HG02852 (cell line): ENCODE results near the gene MED28.
A peak's percentile ranks its signal among the peaks of the same experiment; 100 is the strongest.
"Not testable (repeated sequence)": the region's sequence is repeated elsewhere in the genome, so short reads cannot be mapped to it uniquely, and the experiment has no call there.

ENCODE experiments used
- ATAC-seq: cut with Tn5 transposase; IDR thresholded peaks from one replicate; pipeline ENCODE4 v1.9.1; 2021; ENCODE audit warnings: mild to moderate bottlenecking, moderate library complexity; ENCODE audit not compliant: unreplicated experiment

The MED28 gene

DNA sequence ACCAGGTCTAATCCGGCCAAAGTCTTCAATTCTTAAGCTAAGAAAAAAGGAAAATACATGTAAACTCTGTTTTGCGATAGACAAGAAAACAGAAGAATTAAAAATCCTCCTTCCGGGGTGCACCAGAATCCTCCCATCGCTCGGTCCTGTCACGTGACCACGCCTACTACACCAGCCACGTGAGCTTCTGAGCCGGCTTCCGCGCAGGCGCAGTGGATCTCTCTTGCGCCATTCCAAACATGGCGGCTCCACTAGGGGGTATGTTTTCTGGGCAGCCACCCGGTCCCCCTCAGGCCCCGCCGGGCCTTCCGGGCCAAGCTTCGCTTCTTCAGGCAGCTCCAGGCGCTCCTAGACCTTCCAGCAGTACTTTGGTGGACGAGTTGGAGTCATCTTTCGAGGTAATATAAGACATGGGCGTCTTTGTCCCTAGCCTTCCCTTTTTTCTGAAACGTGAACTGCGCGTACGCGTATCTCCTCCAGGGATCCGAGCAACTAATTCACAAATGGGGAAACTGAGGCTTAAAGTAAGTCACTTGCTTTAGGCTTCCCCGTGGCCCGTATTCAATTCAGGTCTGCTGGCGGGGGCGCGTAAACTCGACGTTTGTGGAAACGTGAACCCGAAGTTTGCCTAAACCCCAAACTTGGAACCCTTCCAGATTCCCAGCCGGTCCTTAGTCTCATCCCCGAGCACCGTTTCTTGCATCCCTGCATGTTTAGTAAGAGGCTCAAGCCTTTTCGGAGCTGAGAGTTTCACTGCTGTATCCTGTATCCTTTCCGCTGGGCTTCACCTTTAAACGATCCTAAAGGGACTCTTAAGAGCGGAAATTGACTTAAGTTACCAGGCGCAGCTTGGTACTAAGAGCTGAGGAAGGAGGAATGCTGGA lies at the start of gene MED28:
MED28 (plus strand) TSS at position 226 of the 884 bp plus-strand sequence; CDS start at position 240, 14 bp downstream.
- peak; percentile 94 for ATAC-seq

DNA sequence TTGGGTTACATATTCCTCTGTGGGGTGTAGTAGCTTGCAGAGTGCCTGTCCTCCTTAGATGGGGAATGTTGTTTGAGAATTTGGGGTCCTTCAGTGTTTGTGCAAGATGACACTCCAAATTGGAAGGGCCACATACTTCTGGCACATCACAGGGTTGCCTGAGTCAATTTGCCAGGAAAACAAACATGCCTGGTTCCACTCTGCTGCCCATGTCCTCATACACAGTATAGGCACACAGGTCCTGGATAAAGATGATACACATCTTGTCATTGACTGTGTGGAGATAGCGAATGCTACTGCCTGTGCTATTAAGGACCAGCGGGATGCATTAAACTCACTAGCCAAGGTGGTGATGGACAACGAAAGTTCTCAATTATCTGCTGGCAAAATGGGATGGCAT lies 48.6 kb upstream of the MED28 start:
- ATAC-seq: no peak

GRCh38 chr4:17567271-17567670 lies 47.2 kb upstream of the MED28 start:
- no peak for ATAC-seq

DNA sequence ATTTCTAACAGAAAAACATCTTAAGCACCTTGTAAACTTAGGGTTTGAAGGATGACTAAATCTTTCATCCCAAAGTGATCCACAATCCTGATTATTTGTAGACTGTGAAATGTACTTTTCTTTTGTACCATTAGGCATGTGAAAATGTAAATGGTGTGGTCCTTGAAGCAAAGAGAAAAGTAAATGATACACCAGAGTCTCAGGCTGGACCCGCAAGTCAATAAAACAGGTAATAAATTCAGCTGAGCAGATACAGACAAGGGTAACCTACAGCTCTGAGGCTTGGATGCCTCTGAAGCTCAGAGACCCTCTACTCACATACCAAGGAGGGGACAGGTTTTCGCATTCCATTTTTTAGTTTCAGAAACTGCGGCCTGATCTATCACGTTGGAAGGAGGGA lies 40.2 kb upstream of the MED28 start:
- ATAC-seq: no peak

GRCh38 chr4:17575177-17575576 lies 39.3 kb upstream of the MED28 start:
- ATAC-seq: not testable (repeated sequence)

DNA sequence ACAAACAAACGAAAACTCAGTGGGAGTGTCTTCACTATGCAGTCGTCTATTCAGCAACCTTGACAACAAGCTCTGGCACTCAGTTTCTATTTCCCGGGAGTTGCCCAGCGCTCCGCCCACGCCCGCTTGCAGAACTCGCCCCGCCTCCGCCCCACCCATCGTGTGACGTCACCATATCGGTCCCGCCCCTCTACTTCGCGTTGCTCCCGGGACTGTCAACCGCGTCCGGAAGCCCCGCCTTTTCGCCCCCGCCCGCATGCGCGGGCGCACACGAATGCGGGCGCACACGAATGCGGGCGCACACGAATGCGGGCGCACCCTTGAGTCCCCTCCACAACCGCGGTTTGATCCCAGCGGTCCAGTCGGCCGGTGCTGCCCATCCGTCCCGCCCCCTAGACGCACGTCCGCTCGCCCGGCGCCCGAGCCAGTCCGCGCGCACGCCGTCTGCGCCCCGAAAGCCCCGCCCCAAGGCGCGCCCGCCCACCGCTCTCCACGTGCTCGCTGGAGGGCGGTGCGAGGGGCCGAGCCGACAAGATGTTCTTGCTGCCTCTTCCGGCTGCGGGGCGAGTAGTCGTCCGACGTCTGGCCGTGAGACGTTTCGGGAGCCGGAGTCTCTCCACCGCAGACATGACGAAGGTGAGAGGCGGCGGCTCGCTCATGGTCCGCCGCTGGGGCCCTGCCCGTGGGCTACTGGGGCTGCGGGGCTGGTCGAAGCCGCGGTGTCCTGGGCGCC lies 37.3 kb upstream of the MED28 start, which contains the start of gene LAP3:
LAP3 (plus strand) TSS at position 267 of the 733 bp plus-strand sequence; CDS start at position 535, 268 bp downstream.
- ATAC-seq: peak; percentile 83

GRCh38 chr4:17577665-17578481 lies 36.6 kb upstream of the MED28 start:
- peak; percentile 13 for ATAC-seq

GRCh38 chr4:17578482-17578891 lies 36.0 kb upstream of the MED28 start:
- peak; percentile 33 for ATAC-seq

DNA sequence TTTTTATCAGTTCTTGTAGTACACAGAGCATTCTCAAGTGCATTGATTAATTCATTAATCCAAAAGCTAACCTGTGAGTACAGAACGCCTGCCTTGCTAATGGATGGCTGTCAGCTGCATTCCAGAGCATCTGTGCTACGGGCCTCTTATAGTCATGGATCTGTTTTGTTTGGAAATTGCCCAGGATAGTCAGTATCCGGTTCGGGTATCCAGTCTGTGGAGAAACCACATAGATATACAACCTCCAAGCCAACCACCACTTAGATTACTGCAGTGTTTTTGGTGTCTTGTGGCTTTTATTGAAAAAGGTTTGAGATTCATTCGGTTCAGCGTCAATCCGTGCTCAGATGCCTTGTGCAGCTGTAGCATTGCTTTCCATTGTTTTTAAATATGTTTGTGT lies 33.5 kb upstream of the MED28 start:
- ATAC-seq: no peak

- ATAC-seq: no peak
Observed at GRCh38 chr4:17583276-17583675, 31.2 kb upstream of the MED28 start.

- no peak for ATAC-seq
Observed at GRCh38 chr4:17583941-17584340, 30.5 kb upstream of the MED28 start.

- ATAC-seq: no peak
Observed at GRCh38 chr4:17584521-17585213, 29.8 kb upstream of the MED28 start.

GRCh38 chr4:17587094-17587822 lies 27.2 kb upstream of the MED28 start:
- no peak for ATAC-seq

- no peak for ATAC-seq
Observed at GRCh38 chr4:17589355-17589754, 25.1 kb upstream of the MED28 start.

GRCh38 chr4:17595471-17596005 lies 18.9 kb upstream of the MED28 start:
- ATAC-seq: peak; percentile 66

- ATAC-seq: no peak
Observed at GRCh38 chr4:17597517-17597916, 16.9 kb upstream of the MED28 start.

GRCh38 chr4:17599826-17600225 lies 14.6 kb upstream of the MED28 start:
- ATAC-seq: no peak

- ATAC-seq: no peak
Observed at GRCh38 chr4:17605236-17605635, 9.2 kb upstream of the MED28 start.

DNA sequence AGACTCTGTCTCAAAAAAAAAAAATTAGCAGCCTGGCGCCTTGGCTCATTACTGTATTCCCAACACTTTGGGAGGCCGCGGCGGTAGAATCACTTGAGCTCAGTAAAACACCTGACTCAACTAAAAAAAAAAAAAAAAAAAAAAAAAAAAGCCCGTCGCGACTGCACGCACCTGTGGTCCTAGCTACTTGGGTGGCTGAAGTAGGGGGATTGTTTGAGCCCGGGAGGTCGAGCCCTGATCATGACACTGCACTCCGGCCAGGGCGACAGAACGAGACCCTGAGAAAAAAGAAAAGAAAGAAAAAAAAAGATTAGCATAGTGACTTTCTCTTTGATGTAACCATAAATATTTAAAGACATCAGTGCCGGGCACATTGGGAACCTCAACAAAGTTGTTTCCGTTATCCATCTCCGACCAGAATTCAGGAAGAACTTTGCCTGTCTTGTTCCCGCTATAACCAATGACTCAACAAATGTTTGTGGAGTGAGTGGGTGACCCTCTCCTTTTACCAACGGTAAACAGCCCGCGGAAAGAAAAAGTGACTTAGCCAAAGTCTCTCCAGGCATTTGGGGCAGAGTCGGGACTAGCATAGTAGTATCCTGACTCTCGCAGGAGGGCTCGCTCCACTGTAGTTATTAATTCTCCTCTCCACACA lies 553 bp upstream of the MED28 start:
- peak; percentile 47 for ATAC-seq
